Measurements from ENCODE around the gene RPS2.
A peak's percentile ranks its signal among the peaks of the same experiment; 100 is the strongest.

Gene RPS2

DNA sequence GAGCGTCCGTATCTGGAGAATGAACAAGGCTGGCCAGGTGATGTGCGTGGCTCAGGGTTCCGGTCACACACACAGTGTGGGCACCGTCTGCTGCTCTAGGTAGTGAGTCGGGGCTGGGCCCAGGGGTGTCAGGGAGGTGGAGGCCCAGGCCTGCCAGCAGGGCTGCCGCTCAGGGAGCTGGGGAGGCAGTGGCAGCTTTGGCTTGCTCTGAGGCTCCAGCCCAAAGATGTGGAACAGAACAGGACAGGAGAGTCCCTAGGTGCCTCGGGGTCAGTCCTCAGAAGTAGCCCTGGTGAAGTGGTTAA lies 11.5 kb upstream of the RPS2 start:
- H3K4me3 ChIP-seq (ENCODE audit: low read depth, low read length), result no peak overlapping the region
- no peak for TF ChIP-seq CTCF (IDR thresholded peaks at IDR 0.05; ENCODE audit: insufficient read depth, low read depth, low read length, missing control alignments)
- no peak for DNase-seq (ENCODE audit: low read depth)

DNA sequence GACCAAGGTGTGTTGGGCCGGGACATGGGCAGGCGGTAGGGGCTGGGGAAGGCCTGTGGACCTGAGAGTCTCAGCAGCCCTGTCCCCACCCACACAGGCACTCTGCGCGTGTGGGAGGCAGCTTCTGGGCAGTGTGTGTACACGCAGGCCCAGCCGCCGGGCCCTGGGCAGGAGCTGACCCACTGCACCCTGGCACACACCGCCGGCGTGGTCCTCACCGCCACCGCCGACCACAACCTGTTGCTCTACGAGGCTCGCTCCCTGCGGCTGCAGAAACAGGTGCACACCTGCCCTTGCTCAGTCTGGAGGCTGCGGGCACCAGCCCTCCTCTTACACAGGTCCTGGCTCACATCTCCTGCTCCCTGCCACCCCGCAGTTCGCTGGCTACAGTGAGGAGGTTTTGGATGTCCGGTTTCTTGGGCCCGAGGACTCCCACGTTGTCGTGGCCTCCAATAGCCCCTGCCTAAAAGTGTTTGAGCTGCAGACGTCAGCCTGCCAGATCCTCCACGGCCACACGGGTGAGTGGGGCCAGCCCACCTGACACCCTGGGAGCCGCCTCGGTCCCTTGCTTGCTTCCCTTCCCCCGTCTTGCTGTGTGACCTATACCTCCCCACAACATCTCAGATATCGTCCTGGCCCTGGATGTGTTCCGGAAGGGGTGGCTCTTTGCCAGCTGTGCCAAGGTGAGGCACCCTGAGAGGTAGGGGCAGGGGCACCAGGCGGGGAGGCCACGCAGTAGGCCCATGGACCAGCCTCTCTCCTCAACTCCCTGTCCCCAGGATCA lies 11.0 kb upstream of the RPS2 start:
- no peak overlapping the region for H3K4me3 ChIP-seq (ENCODE audit: low read depth, low read length)
- DNase-seq (ENCODE audit: low read depth), result no peak
- TF ChIP-seq CTCF (IDR thresholded peaks at IDR 0.05; ENCODE audit: insufficient read depth, low read depth, low read length, missing control alignments), result no peak

GRCh38 chr16:1974157-1975070 lies 9.8 kb upstream of the RPS2 start:
- no peak overlapping the region for H3K4me3 ChIP-seq (ENCODE audit: low read depth, low read length)
- TF ChIP-seq CTCF (IDR thresholded peaks at IDR 0.05; ENCODE audit: insufficient read depth, low read depth, low read length, missing control alignments), result no peak
- no peak for DNase-seq (ENCODE audit: low read depth)

DNA sequence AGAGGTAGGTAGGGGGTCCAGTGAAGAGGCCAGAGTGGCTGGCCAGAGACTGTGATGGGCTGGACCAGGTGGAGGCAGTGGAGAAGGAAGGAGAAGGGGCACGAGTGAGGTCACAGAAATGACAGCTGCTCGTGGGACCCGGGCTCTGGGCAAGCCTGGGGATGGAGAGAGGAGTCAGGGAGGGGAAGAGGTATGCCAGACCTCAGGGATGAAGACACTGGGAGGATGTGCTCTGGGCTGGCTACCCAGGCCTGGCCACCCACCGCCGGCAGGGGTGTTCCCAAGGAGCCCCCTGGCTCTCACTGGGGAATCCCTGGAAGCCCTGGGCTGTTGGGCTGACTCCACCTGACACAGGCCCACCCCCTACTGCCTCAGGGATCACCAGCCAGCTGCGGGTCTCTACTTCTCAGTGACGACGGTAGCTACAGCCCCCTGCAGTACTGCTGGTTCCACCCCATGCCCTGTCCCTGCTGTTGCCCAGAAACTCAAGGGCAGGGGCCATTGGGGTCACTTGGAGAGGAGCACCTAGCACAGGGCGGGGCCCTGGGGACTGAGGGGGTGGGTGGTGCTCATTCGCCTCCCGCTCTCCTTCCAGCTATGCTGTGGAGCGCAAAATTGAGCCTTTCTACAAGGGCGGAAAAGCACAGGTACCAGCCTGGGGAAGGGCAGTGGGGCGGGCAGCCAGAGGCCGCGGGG lies 9.0 kb upstream of the RPS2 start:
- H3K4me3 ChIP-seq (ENCODE audit: low read depth, low read length), result no peak overlapping the region

GRCh38 chr16:1972490-1972877 lies 7.9 kb upstream of the RPS2 start:
- TF ChIP-seq CTCF (IDR thresholded peaks at IDR 0.05; ENCODE audit: insufficient read depth, low read depth, low read length, missing control alignments), result no peak
- DNase-seq (ENCODE audit: low read depth), result no peak
- peak overlapping the region; percentile 71 for H3K4me3 ChIP-seq (ENCODE audit: low read depth, low read length)

More for the DNA sequence above, 9.0 kb upstream of the RPS2 start:
- DNase-seq (ENCODE audit: low read depth), result no peak
- no peak for TF ChIP-seq CTCF (IDR thresholded peaks at IDR 0.05; ENCODE audit: insufficient read depth, low read depth, low read length, missing control alignments)

DNA sequence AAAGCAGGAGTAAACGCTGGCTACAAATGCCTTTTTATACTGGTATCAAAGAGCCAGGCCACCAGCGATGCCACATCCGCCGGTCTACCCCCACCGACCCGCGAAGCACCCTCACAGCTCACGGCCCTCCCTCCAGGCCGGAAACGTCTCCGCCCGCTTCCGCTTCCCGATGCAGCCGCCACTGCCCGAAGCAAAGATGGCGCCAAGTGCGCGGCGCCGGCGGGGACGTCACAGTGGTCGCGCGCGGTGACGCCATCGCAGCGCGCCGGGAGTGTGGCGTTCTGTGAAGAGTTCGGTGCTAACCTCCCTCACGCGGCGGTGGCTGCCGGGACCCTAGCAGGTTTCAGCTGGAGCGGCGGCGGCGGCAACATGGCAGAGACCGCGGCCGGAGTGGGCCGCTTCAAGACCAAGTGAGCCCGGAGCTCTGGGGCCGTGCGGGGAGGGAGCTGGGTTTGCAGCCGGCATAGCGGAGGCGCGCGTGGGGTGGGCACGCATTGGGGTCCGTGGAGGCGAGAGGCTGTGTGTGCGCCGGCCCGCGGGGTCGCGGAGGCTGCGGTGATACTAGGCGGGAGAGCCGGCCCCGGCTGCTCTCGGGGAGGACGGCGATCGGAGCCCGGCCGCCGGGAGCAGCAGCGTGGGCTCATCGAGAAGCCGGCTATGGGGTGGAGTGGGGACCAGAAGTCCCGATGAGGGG lies 7.3 kb upstream of the RPS2 start, which contains the start of gene TBL3:
Gene TBL3 (plus strand): TSS at position 258 of the 694 bp plus-strand sequence. CDS start 112 bp downstream, at position 370.
- peak; percentile 98 for DNase-seq (ENCODE audit: low read depth)
- no peak for TF ChIP-seq CTCF (IDR thresholded peaks at IDR 0.05; ENCODE audit: insufficient read depth, low read depth, low read length, missing control alignments)
- peak within 1 kb of the TSS; percentile 71 for H3K4me3 ChIP-seq (ENCODE audit: low read depth, low read length)

All from GM12865 (cell line).